Gastrocnemius medialis (tissue), 4 donors: ENCODE data around the gene DOCK7. TPM values are rescaled to one million over a fixed set of nuclear protein-coding genes. Genes with fewer than 3 reads are reported as not detected.

Experiments used
- ATAC-seq, 2 donors: fragments of 150-250 bp; one replicate each; pipeline ENCODE4 v1.9.1; 2016
- DNase-seq, 2 donors: peaks; one replicate each; pipeline ENCODE4 v3.0.0-alpha.2; 2019
- H3K27ac ChIP-seq, 4 donors: fragments of 200-600 bp; sonication (generic); 1 replicate in 1 of 4; 2 replicates in 3 of 4; pipeline ENCODE4 v1.5.1; 2016 to 2018; ENCODE audit warnings: mild to moderate bottlenecking in 2 of 4, moderate library complexity in 1 of 4
- H3K27me3 ChIP-seq, 3 donors: fragments of 200-600 bp; sonication (generic) in 2 of 3; 1 replicate in 1 of 3; 2 replicates in 2 of 3; pipeline versions ENCODE4 v1.5.1 to v1.6.0; 2016 to 2019; ENCODE audit warnings: mild to moderate bottlenecking in 1 of 3, moderate library complexity in 1 of 3
- H3K36me3 ChIP-seq, 2 donors: fragments of 200-600 bp; sonication (generic) in 1 of 2; one replicate each; pipeline ENCODE4 v1.5.1; 2017 to 2018
- H3K4me1 ChIP-seq, 2 donors: fragments of 200-600 bp; sonication (generic) in 1 of 2; one replicate each; pipeline ENCODE4 v1.5.1; 2016 to 2017; ENCODE audit warnings: mild to moderate bottlenecking in 2 of 2
- H3K4me3 ChIP-seq, 4 donors: fragments of 200-600 bp; sonication (generic) in 3 of 4; 1 replicate in 1 of 4; 2 replicates in 3 of 4; pipeline ENCODE4 v1.5.1; 2016 to 2019; ENCODE audit warnings: mild to moderate bottlenecking in 2 of 4
- H3K9me3 ChIP-seq, 3 donors: fragments of 200-600 bp; sonication (generic) in 2 of 3; 1 replicate in 1 of 3; 2 replicates in 2 of 3; pipeline ENCODE4 v1.5.1; 2016 to 2019
- POLR2A ChIP-seq, 2 donors: fragments of 450-650 bp; IDR thresholded peaks; one replicate each; pipeline ENCODE4 v1.6.1; 2017; ENCODE audit warnings: antibody characterized with exemption in 2 of 2, mild to moderate bottlenecking in 2 of 2, moderate library complexity in 2 of 2
- in situ Hi-C, 4 donors: fragments of 200-750 bp; cut with MboI; loops; one replicate each; pipeline versions ENCODE4 v1.15.0 to v1.8.0; 2017; ENCODE audit warnings: low sequenced_read_pairs in 4 of 4
- intact Hi-C: fragments of 100-400 bp; cut with DNase I; formaldehyde crosslinking; loops from one replicate; pipeline ENCODE4 v1.15.1; 2023; ENCODE audit warnings: low total_unique reads
- total RNA-seq, 4 donors: library from RNA; depleted of rRNA; stranded (reverse); fragments of >200 nt; gene quantifications; one replicate each; pipeline versions ENCODE4 v1.1.0 to v1.2.3, GENCODE V29; 2016
- TF ChIP-seq, protein P1 (sequence below), 5 experiments: fragments of 450-650 bp in 3 of 5; fragments of 200-600 bp in 2 of 5; sonication (generic) in 2 of 5; IDR thresholded peaks in 4 of 5; conservative IDR thresholded peaks in 1 of 5; 1 replicate in 4 of 5; 2 replicates in 1 of 5; pipeline ENCODE4 v1.5.1; 2016 to 2019; ENCODE audit warnings: antibody characterized with exemption in 5 of 5, mild to moderate bottlenecking in 3 of 5, moderate library complexity in 3 of 5

DOCK7 gene
- total RNA-seq, 4 donors from 2014 or later, result 7.9 to 14.7 (median 10.9) TPM

DNA sequence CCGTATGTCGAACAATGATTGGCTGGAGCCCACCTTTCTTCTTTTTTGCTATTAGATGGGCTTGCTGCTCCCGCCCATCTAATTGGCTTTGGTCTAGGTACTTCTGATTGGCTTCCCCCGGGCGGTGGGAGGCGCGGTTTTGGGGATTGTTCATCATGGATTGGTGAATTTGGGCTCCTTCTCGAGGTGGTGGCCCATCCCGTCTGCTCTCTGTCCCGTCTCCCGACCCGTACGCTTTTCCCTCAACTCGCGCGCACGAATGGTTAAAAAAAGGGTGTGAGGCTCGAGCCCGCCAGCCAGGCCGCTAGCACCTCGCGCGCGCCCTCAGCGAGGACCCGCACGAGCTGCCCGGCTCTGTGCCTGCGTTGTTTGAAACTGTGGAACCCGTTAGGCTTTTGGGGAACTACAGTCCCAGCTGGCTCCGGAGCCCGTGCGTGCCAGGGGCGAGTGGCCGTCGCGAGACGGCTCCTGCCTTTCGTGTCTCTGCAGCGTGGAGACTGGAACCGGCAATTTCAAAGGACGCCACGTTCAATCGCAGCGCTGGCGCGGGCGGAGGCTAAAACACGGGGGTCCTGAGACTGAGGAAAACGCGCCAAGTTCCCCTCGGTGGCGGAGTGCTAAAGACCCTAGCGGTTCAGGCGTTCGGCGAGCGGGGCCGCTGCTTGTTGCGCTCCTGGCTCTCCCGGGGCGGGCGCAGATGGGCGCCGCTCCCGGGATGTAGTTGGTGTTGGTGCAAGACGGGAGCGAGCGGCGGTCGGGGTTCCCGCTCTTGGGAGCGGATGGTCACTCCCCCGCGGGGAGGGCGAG is 251.5 kb downstream of the DOCK7 start, which contains the start of gene USP1:
USP1 (plus strand) TSS at position 584 of the 807 bp plus-strand sequence. CDS start 2,819 bp downstream, outside the sequence.
- ATAC-seq, result peak; percentile 91 to 92
- in situ Hi-C loops (no loop called here), intact Hi-C loops (loop anchor here (2.0 to 10.0 kb wide), 4 partner anchors 251 to 928 kb away; partner anchors contain the start of genes ALG6, ATG4C, DOCK7 and PATJ)

DNA sequence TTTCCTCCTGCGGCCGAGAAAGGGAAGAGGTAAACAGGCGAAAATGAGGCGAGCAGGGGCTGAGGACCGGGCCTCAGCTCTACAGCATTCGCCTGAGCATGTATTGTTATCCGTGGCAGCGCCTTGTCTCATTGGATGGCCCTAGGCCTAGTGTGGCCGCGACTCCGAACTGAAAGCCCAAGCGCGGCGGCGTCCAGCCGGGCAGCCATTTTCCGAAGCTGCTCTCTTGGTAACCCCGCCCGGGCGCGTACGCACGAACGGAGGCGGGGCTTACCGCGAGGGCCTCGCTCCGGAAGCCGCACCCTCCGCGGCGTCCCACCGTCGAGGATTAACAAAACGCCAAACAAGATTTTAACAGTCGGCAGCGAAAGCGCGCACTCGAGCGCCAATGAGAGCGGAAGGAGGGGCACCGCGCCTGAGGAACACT is 252.1 kb downstream of the DOCK7 start:
- DNase-seq, result no peak
- Histone ChIP-seq H3K27me3 (no peaks in the 10 kb centered on the region), H3K36me3 (no peaks in the 10 kb centered on the region), H3K4me1 (peaks cover 22 to 32% of the 10 kb centered on the region in 2 donors), H3K4me3 (peak overlapping the region; percentile 87 to 94 (median 92)), H3K27ac (peak overlapping the region; percentile 94 to 99 (median 99)), H3K9me3 (no peaks in the 10 kb centered on the region)
- ATAC-seq, result no peak
- TF ChIP-seq, protein P1, sequence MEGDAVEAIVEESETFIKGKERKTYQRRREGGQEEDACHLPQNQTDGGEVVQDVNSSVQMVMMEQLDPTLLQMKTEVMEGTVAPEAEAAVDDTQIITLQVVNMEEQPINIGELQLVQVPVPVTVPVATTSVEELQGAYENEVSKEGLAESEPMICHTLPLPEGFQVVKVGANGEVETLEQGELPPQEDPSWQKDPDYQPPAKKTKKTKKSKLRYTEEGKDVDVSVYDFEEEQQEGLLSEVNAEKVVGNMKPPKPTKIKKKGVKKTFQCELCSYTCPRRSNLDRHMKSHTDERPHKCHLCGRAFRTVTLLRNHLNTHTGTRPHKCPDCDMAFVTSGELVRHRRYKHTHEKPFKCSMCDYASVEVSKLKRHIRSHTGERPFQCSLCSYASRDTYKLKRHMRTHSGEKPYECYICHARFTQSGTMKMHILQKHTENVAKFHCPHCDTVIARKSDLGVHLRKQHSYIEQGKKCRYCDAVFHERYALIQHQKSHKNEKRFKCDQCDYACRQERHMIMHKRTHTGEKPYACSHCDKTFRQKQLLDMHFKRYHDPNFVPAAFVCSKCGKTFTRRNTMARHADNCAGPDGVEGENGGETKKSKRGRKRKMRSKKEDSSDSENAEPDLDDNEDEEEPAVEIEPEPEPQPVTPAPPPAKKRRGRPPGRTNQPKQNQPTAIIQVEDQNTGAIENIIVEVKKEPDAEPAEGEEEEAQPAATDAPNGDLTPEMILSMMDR (IDR thresholded peaks at IDR 0.05 in 4 of 5, conservative IDR thresholded peaks at IDR 0.05 in 1 of 5), result no peak
- peak; percentile 59 to 61 for TF ChIP-seq POLR2A (IDR thresholded peaks at IDR 0.05)
- intact Hi-C loops, result loop anchor here (2.0 to 10.0 kb wide), 4 partner anchors 251 to 929 kb away; partner anchors contain the start of genes ALG6, ATG4C, DOCK7 and PATJ
- in situ Hi-C loops, result no loop called here

More for the DNA sequence above, 251.5 kb downstream of the DOCK7 start, which contains the start of gene USP1:
- Histone ChIP-seq H3K27me3 (no peaks in the 10 kb centered on the region), H3K27ac (peak within 1 kb of the TSS; percentile 94 to 99 (median 99)), H3K4me1 (peaks cover 22 to 32% of the 10 kb centered on the region in 2 donors), H3K4me3 (peak within 1 kb of the TSS; percentile 87 to 94 (median 92)), H3K9me3 (no peaks in the 10 kb centered on the region), H3K36me3 (no peaks in the 10 kb centered on the region)
- peak; percentile 54 to 77 for TF ChIP-seq POLR2A (IDR thresholded peaks at IDR 0.05)
- TF ChIP-seq, protein P1 (IDR thresholded peaks at IDR 0.05 in 4 of 5, conservative IDR thresholded peaks at IDR 0.05 in 1 of 5), result no peak
- peak; percentile 96 to 98 for DNase-seq

DNA sequence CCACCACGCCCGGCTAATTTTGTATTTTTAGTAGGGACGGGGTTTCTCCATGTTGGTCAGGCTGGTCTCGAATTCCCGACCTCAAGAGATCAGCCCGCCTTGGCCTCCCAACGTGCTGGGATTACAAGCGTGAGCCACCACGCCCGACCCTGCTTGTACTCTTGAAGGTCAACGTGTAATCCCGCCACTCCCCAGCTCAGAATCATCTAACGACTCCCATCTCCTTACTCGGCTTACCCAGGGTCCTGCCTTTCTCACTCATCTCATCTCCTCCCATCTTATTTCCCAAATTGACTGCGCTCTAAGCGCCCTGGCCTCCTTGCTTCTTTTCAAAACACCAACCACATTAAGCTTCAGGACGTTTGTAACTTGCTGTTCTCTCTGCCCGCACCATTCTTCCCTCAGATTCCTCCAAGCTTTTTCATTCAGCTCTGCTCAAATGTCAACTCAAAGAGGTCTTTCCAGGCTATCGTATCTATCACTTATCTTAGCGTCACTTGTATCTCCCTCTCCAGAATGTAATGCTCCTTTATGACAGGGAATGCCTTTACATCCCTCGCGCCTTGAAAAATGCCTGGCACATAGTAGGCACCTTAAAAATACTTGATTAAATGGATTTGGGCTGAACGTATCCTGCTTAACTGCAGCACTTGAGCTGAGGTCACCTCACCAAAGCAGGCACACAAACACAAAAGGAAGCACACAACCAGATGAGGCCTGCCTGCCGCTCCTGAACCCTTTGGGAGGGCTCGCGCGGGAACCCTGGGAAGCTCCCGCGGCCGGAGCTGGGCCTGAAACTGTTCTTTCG is 252.8 kb downstream of the DOCK7 start:
- Histone ChIP-seq H3K4me3 (peak overlapping the region; percentile 87 to 94 (median 92)), H3K27ac (peak overlapping the region; percentile 94 to 99 (median 99)), H3K9me3 (no peaks in the 10 kb centered on the region), H3K27me3 (no peaks in the 10 kb centered on the region), H3K4me1 (peaks cover 22 to 30% of the 10 kb centered on the region in 2 donors), H3K36me3 (no peaks in the 10 kb centered on the region)
- TF ChIP-seq POLR2A (IDR thresholded peaks at IDR 0.05), result no peak
- TF ChIP-seq, protein P1 (IDR thresholded peaks at IDR 0.05 in 4 of 5, conservative IDR thresholded peaks at IDR 0.05 in 1 of 5), result no peak
- intact Hi-C loops (loop anchor here (2.0 to 10.0 kb wide), 4 partner anchors 252 to 929 kb away; partner anchors contain the start of genes ALG6, ATG4C, DOCK7 and PATJ), in situ Hi-C loops (no loop called here)
- DNase-seq, result peak in 1 of 2 donors; percentile 20
- peak; percentile 4 to 14 for ATAC-seq

DNA sequence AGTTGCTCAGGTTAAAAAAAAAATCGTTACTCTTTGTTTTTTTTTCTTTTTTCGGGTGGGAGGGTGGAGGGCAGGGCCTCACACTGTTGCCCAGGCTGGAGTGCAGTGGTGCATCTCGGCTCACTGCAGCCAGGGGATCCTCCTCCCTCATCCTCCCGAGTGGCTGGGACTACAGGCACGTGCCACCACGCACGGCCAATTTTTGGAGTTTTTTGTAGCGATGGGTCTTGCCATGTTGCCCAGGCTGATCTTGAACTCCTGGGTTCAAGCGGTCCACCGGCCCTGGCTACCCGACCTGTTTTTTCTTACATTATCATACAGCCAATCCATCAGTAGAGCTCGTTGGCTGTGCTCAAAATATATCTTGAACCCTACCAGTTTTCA is 253.6 kb downstream of the DOCK7 start:
- Histone ChIP-seq H3K27ac (no peak overlapping the region), H3K27me3 (no peaks in the 10 kb centered on the region), H3K9me3 (no peaks in the 10 kb centered on the region), H3K4me3 (no peak overlapping the region), H3K4me1 (peaks cover 18 to 23% of the 10 kb centered on the region in 2 donors), H3K36me3 (no peaks in the 10 kb centered on the region)
- DNase-seq (no peak), ATAC-seq (no peak)
- TF ChIP-seq POLR2A (IDR thresholded peaks at IDR 0.05), result no peak
- TF ChIP-seq, protein P1 (IDR thresholded peaks at IDR 0.05 in 4 of 5, conservative IDR thresholded peaks at IDR 0.05 in 1 of 5), result no peak
- in situ Hi-C loops (no loop called here), intact Hi-C loops (loop anchor here (5.0 to 10.0 kb wide), 2 partner anchors 253 to 930 kb away; partner anchors contain the start of genes ALG6 and DOCK7)
